Erythroblast (primary cell): Measurements from ENCODE around the gene OPCML.
"Not testable (repeated sequence)": the region's sequence is repeated elsewhere in the genome, so short reads cannot be mapped to it uniquely, and the experiment has no call there.

ENCODE experiments used
- DNase-seq, 2 experiments: peaks; one replicate each; lab custom pipeline; 2025; lab: John Stamatoyannopoulos, UW
- GATA1 ChIP-seq: IDR thresholded peaks from 2 replicates; pipeline ENCODE4 v1.6.1; 2011; ENCODE audit warnings: low read depth, mild to moderate bottlenecking, control low read depth, low read length, moderate library complexity
- POLR2A ChIP-seq: IDR thresholded peaks from 2 replicates; pipeline ENCODE4 v1.6.1; 2011; ENCODE audit warnings: mild to moderate bottlenecking, low read length

OPCML gene

GRCh38 chr11:132408877-132409276, 1123.4 kb downstream of the OPCML start:
- TF ChIP-seq POLR2A = no peak
- no peak for TF ChIP-seq GATA1
- DNase-seq = no peak

- DNase-seq = no peak
- no peak for TF ChIP-seq GATA1
- no peak for TF ChIP-seq POLR2A
These were observed 1126.6 kb downstream of the OPCML start for GRCh38 chr11:132405728-132406127.

GRCh38 chr11:132402071-132402684, 1130.1 kb downstream of the OPCML start:
- DNase-seq = peak; percentile 6 to 10
- TF ChIP-seq GATA1 (no peak), POLR2A (no peak)

GRCh38 chr11:132396318-132396717, 1136.0 kb downstream of the OPCML start:
- no peak for DNase-seq
- TF ChIP-seq GATA1 = no peak
- TF ChIP-seq POLR2A = no peak

- TF ChIP-seq POLR2A (no peak), GATA1 (no peak)
- DNase-seq = no peak
These were observed 1136.9 kb downstream of the OPCML start for GRCh38 chr11:132395434-132395833.

GRCh38 chr11:132379540-132379939, 1152.8 kb downstream of the OPCML start:
- TF ChIP-seq POLR2A = no peak
- TF ChIP-seq GATA1 = no peak
- no peak for DNase-seq

- DNase-seq = peak in 1 of 2 experiments; percentile 3
- TF ChIP-seq GATA1 (no peak), POLR2A (no peak)
These were observed 1158.7 kb downstream of the OPCML start for GRCh38 chr11:132373405-132374143.

GRCh38 chr11:132370114-132370513, 1162.2 kb downstream of the OPCML start:
- not testable (repeated sequence) for DNase-seq

- no peak for DNase-seq
- no peak for TF ChIP-seq GATA1
- no peak for TF ChIP-seq POLR2A
These were observed 1165.0 kb downstream of the OPCML start for GRCh38 chr11:132367293-132367692.

- no peak for DNase-seq
- no peak for TF ChIP-seq GATA1
- no peak for TF ChIP-seq POLR2A
These were observed 1166.7 kb downstream of the OPCML start for GRCh38 chr11:132365650-132366049.
